Activated naive CD4-positive, alpha-beta T cell treated with anti-CD3 and anti-CD28 coated beads for 36 hours (primary cell): ENCODE measurements around the gene RBM24. TPM values are rescaled to one million over a fixed set of nuclear protein-coding genes. Genes with fewer than 3 reads are reported as not detected.
"Not testable (repeated sequence)": the region's sequence is repeated elsewhere in the genome, so short reads cannot be mapped to it uniquely, and the experiment has no call there.

Source experiments
- CTCF ChIA-PET: fragments of 350-600 bp; sonication (Branson Sonifier 250); formaldehyde crosslinking; loops from one replicate; lab custom pipeline; 2021; ENCODE audit warnings: antibody characterized with exemption; lab: Charles Lee
- DNase-seq: peaks from one replicate; pipeline ENCODE4 v3.0.0-alpha.2; 2020
- H3K27ac Mint-ChIP-seq: one replicate; pipeline ENCODE4 v1.8.0; 2021; ENCODE audit warnings: mild to moderate bottlenecking, mixed read lengths
- H3K27me3 Mint-ChIP-seq: one replicate; pipeline ENCODE4 v1.8.0; 2021; ENCODE audit warnings: low read depth, mixed read lengths
- H3K36me3 Mint-ChIP-seq: one replicate; pipeline ENCODE4 v1.8.0; 2021; ENCODE audit warnings: low read depth, mixed read lengths
- H3K4me1 Mint-ChIP-seq: one replicate; pipeline ENCODE4 v1.8.0; 2021; ENCODE audit warnings: low read depth, mixed read lengths
- H3K4me3 Mint-ChIP-seq: one replicate; pipeline ENCODE4 v1.8.0; 2021; ENCODE audit warnings: mild to moderate bottlenecking, moderate library complexity, mixed read lengths
- H3K9me3 Mint-ChIP-seq: one replicate; pipeline ENCODE4 v1.8.0; 2021; ENCODE audit warnings: mixed read lengths
- intact Hi-C: fragments of 100-400 bp; cut with micrococcal nuclease; formaldehyde crosslinking; loops from one replicate; pipeline ENCODE4 v1.15.1; 2023
- total RNA-seq, 2 experiments: library from RNA; stranded (reverse); gene quantifications; one replicate each; pipeline ENCODE4 v1.2.3, GENCODE V29; 2021

Gene RBM24
- total RNA-seq, 2 experiments from 2014 or later, result not detected

DNA sequence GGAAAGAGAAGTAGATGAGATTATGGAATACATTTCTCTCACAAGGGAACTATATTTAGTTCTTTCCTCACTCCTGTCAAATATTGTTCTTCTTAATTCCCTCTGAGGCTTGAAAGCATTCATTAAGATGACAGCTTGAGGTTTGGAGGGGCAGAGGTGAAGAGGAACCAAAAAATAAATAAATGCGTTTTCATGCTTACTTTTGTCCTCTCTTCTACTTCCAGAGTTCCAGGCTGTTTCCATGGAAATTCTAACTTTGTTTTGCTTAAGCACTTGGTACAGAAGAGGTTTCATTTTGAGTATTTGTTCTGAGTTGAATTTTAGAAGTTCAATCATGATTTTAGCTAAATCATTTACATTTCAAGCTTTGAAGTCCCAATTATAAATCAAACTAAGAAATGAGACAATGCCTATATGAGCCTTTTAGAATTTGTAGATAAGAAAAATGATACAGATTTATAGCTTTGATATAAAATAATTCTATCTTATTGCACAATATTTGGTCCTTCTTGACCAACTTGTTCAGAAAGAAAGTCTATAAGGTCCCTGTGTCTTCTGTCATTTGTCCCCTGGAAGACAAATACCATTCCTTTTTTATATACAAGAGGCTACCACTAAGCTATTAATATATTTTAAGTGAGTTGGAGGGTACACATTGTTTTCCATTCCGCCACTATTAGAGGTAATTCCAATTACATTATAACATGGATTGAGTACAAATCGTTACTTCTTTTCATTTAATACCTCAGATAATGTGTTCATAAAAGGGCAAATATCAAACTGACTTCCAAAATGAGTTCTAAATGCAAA lies 16.3 kb downstream of the RBM24 start:
- DNase-seq, result no peak
- H3K27me3 Mint-ChIP-seq, result peaks cover 17% of the 10 kb centered on the region
- intact Hi-C loops, result no loop called here
- CTCF ChIA-PET, result interaction anchor here (1.1 kb wide), 1 partner anchor 10 kb away, joined by 3 read pairs; no protein-coding TSS in a partner anchor
- H3K36me3 Mint-ChIP-seq, result no peaks in the 10 kb centered on the region
- no peaks in the 10 kb centered on the region for H3K4me1 Mint-ChIP-seq
- peaks cover 1% of the 10 kb centered on the region for H3K9me3 Mint-ChIP-seq
- no peak overlapping the region for H3K4me3 Mint-ChIP-seq
- H3K27ac Mint-ChIP-seq, result no peak overlapping the region

- CTCF ChIA-PET, result no interaction called here
- intact Hi-C loops, result no loop called here
- no peak overlapping the region for H3K4me3 Mint-ChIP-seq
- H3K9me3 Mint-ChIP-seq, result peaks cover 1% of the 10 kb centered on the region
- H3K4me1 Mint-ChIP-seq, result no peaks in the 10 kb centered on the region
- H3K36me3 Mint-ChIP-seq, result no peaks in the 10 kb centered on the region
- DNase-seq, result no peak
- no peak overlapping the region for H3K27ac Mint-ChIP-seq
- peaks cover 18% of the 10 kb centered on the region for H3K27me3 Mint-ChIP-seq
Measured at GRCh38 chr6:17298257-17298656, 17.1 kb downstream of the RBM24 start.

- Mint-ChIP-seq H3K4me1 (no peaks in the 10 kb centered on the region), H3K36me3 (no peaks in the 10 kb centered on the region), H3K27ac (no peak overlapping the region), H3K4me3 (no peak overlapping the region), H3K27me3 (peaks cover 18% of the 10 kb centered on the region), H3K9me3 (peaks cover 1% of the 10 kb centered on the region)
- intact Hi-C loops, result no loop called here
- CTCF ChIA-PET, result no interaction called here
- no peak for DNase-seq
Measured at GRCh38 chr6:17299222-17299621, 18.1 kb downstream of the RBM24 start.

DNA sequence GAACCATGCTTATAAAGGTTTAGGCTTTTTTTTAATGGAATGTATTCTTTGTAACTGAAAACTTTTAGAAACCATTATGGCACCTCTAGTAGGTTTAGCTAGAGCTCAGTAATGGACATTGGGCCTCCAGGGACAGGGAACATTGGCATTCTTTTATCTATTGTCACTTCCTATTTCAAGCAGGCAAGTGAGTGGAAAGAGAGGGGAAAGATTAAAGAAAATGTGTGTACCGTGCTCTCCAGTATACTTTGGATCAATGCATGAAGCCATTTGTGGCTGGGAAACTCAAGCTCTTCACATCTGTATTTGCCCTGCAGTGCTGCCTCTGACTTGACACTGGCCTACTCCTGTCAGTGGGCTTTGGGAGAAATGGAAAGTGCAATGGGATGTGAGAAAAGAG lies 18.6 kb downstream of the RBM24 start:
- Mint-ChIP-seq H3K4me1 (no peaks in the 10 kb centered on the region), H3K36me3 (no peaks in the 10 kb centered on the region), H3K27ac (no peak overlapping the region), H3K9me3 (peaks cover 1% of the 10 kb centered on the region), H3K27me3 (peaks cover 18% of the 10 kb centered on the region), H3K4me3 (no peak overlapping the region)
- CTCF ChIA-PET, result no interaction called here
- no peak for DNase-seq
- intact Hi-C loops, result no loop called here

DNA sequence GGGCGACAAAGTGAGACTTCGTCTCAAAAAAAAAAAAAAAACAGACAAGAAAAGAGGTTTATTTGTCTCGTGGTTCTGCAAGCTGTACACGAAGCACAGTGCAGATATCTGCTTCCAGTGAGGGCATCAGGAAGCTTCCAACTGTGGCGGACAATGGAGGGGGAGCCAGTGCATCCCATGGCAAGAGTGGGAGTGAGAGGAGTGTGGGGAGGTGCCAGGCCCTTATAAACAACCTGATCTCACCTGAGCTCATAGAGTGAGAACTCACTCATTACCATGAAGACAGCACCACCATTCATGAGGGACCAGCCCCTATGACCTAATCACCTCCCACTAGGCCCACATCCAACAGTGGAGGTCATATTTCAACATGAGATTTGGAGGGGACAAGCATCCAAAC lies 19.5 kb downstream of the RBM24 start:
- Mint-ChIP-seq H3K4me1 (no peaks in the 10 kb centered on the region), H3K9me3 (peaks cover 1% of the 10 kb centered on the region), H3K27me3 (peaks cover 18% of the 10 kb centered on the region), H3K27ac (no peak overlapping the region), H3K4me3 (no peak overlapping the region), H3K36me3 (no peaks in the 10 kb centered on the region)
- intact Hi-C loops, result no loop called here
- CTCF ChIA-PET, result no interaction called here
- no peak for DNase-seq

GRCh38 chr6:17303444-17303843 lies 22.3 kb downstream of the RBM24 start:
- no peak for DNase-seq
- no peaks in the 10 kb centered on the region for H3K4me1 Mint-ChIP-seq
- no peaks in the 10 kb centered on the region for H3K36me3 Mint-ChIP-seq
- H3K27ac Mint-ChIP-seq, result no peak overlapping the region
- H3K9me3 Mint-ChIP-seq, result peaks cover 1% of the 10 kb centered on the region
- H3K4me3 Mint-ChIP-seq, result no peak overlapping the region
- peaks cover 12% of the 10 kb centered on the region for H3K27me3 Mint-ChIP-seq
- intact Hi-C loops, result no loop called here
- CTCF ChIA-PET, result no interaction called here

GRCh38 chr6:17305219-17306001 lies 24.2 kb downstream of the RBM24 start:
- CTCF ChIA-PET, result interaction anchor here (0.5 kb wide), 1 partner anchor 714 kb away, joined by 3 read pairs; no protein-coding TSS in a partner anchor
- Mint-ChIP-seq H3K27me3 (peaks cover 8% of the 10 kb centered on the region), H3K27ac (no peak overlapping the region), H3K36me3 (no peaks in the 10 kb centered on the region), H3K4me1 (no peaks in the 10 kb centered on the region), H3K9me3 (peaks cover 1% of the 10 kb centered on the region), H3K4me3 (no peak overlapping the region)
- no peak for DNase-seq
- intact Hi-C loops, result no loop called here

GRCh38 chr6:17311595-17312311 lies 30.6 kb downstream of the RBM24 start:
- Mint-ChIP-seq H3K27me3 (no peaks in the 10 kb centered on the region), H3K4me1 (no peaks in the 10 kb centered on the region), H3K27ac (no peak overlapping the region), H3K9me3 (no peaks in the 10 kb centered on the region), H3K36me3 (no peaks in the 10 kb centered on the region), H3K4me3 (no peak overlapping the region)
- no peak for DNase-seq
- intact Hi-C loops, result no loop called here
- CTCF ChIA-PET, result interaction anchor here (0.6 to 0.8 kb wide), 2 partner anchors 748 to 941 kb away, joined by 3 to 6 read pairs; no protein-coding TSS in a partner anchor

GRCh38 chr6:17313238-17313637 lies 32.1 kb downstream of the RBM24 start:
- intact Hi-C loops, H3K4me1 Mint-ChIP-seq, CTCF ChIA-PET, DNase-seq, H3K36me3 Mint-ChIP-seq, H3K27ac Mint-ChIP-seq, H3K9me3 Mint-ChIP-seq, H3K27me3 Mint-ChIP-seq, H3K4me3 Mint-ChIP-seq: not testable (repeated sequence)

- CTCF ChIA-PET, result no interaction called here
- DNase-seq, result no peak
- Mint-ChIP-seq H3K4me1 (no peaks in the 10 kb centered on the region), H3K27ac (no peak overlapping the region), H3K27me3 (no peaks in the 10 kb centered on the region), H3K4me3 (no peak overlapping the region), H3K9me3 (no peaks in the 10 kb centered on the region), H3K36me3 (no peaks in the 10 kb centered on the region)
- intact Hi-C loops, result no loop called here
Measured at GRCh38 chr6:17313971-17314370, 32.8 kb downstream of the RBM24 start.

- CTCF ChIA-PET, result no interaction called here
- DNase-seq, result no peak
- no peaks in the 10 kb centered on the region for H3K36me3 Mint-ChIP-seq
- no peaks in the 10 kb centered on the region for H3K27me3 Mint-ChIP-seq
- H3K27ac Mint-ChIP-seq, result no peak overlapping the region
- no peaks in the 10 kb centered on the region for H3K4me1 Mint-ChIP-seq
- no peak overlapping the region for H3K4me3 Mint-ChIP-seq
- no peaks in the 10 kb centered on the region for H3K9me3 Mint-ChIP-seq
- intact Hi-C loops, result no loop called here
Measured at GRCh38 chr6:17315262-17315661, 34.1 kb downstream of the RBM24 start.

DNA sequence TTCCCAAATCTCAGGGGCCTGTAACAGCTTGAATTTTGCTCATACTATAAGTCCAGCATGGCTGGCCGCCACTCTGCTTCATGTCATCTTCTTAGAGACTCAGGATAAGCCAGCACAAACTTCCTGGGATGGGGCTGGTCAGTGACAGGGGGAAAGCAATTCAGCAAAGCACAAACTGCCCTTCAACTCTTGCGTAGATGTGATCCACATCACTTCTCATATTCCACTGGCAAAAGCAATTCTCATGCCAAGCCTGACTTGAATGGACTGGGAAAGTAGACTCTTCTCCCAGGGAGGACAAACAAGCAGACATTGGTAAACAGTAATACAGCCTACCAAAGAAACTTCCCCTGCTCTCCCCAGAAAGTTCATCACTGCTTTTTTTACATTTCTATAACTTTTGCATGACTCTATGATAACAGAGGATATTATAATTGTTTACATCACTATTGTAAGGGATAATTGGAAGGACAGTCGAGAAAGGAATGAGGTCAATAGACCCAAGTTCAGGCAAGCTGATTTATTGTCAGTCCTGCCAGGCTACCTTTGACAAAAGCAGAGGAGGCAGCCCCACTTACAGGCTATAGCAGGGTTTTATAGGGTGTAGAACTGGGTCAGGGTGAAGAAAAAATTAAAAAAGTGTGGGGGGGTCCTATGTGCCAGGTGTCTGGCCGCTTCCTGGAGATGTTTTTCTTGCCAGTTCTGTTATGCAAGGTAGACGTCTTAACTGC lies 37.4 kb downstream of the RBM24 start:
- no peaks in the 10 kb centered on the region for H3K4me1 Mint-ChIP-seq
- H3K36me3 Mint-ChIP-seq, result no peaks in the 10 kb centered on the region
- intact Hi-C loops, result no loop called here
- no peaks in the 10 kb centered on the region for H3K27me3 Mint-ChIP-seq
- no peaks in the 10 kb centered on the region for H3K9me3 Mint-ChIP-seq
- H3K27ac Mint-ChIP-seq, result no peak overlapping the region
- no peak overlapping the region for H3K4me3 Mint-ChIP-seq
- CTCF ChIA-PET, result interaction anchor here (0.6 kb wide), 1 partner anchor 714 kb away, joined by 3 read pairs; no protein-coding TSS in a partner anchor
- DNase-seq, result no peak
